ENCODE results near the gene MAP3K14.
A peak's percentile ranks its signal among the peaks of the same experiment; 100 is the strongest.

The MAP3K14 gene

GRCh38 chr17:45223539-45224528 lies 93.0 kb downstream of the MAP3K14 start:
- peak; percentile 64 for DNase-seq (ENCODE audit: low spot score)

GRCh38 chr17:45222996-45223538 lies 93.8 kb downstream of the MAP3K14 start:
- DNase-seq (ENCODE audit: low spot score), result no peak

GRCh38 chr17:45222289-45222995 lies 94.4 kb downstream of the MAP3K14 start:
- peak; percentile 65 for DNase-seq (ENCODE audit: low spot score)

GRCh38 chr17:45222014-45222288 lies 94.9 kb downstream of the MAP3K14 start:
- DNase-seq (ENCODE audit: low spot score), result no peak

GRCh38 chr17:45221081-45222013 lies 95.5 kb downstream of the MAP3K14 start, which contains the start of gene FMNL1:
TSS of gene FMNL1 (plus strand) at chr17:45221885. CDS start at chr17:45222125, 240 bp downstream.
- peak; percentile 52 for DNase-seq (ENCODE audit: low spot score)

- DNase-seq (ENCODE audit: low spot score), result no peak
Observed at GRCh38 chr17:45220079-45220478, 96.7 kb downstream of the MAP3K14 start.

- DNase-seq (ENCODE audit: low spot score), result peak; percentile 87
Observed at GRCh38 chr17:45218895-45219661, 97.7 kb downstream of the MAP3K14 start.
